Left renal cortex interstitium (tissue), 4 donors: ENCODE results near the gene KRT82. TPM values are rescaled to one million over a fixed set of nuclear protein-coding genes. Genes with fewer than 3 reads are reported as not detected.

Experiments used
- DNase-seq, 4 donors: peaks; one replicate each; pipeline ENCODE4 v3.0.0-alpha.2; 2013; ENCODE audit warnings: low read depth in 4 of 4, low spot score in 2 of 4, missing footprints in 1 of 4
- polyA plus RNA-seq, 4 donors: library from polyadenylated mRNA; unstranded; fragments of 120-200 nt; gene quantifications; one replicate each; pipeline ENCODE4 v1.2.1, GENCODE V29; 2013; ENCODE audit not compliant: insufficient read length in 4 of 4

The KRT82 gene
- polyA plus RNA-seq, 4 donors = not detected

- DNase-seq = no peak
These were observed 42.1 kb downstream of the KRT82 start for GRCh38 chr12:52364061-52364460.

GRCh38 chr12:52363111-52363679 lies 42.9 kb downstream of the KRT82 start:
- DNase-seq = no peak

DNA sequence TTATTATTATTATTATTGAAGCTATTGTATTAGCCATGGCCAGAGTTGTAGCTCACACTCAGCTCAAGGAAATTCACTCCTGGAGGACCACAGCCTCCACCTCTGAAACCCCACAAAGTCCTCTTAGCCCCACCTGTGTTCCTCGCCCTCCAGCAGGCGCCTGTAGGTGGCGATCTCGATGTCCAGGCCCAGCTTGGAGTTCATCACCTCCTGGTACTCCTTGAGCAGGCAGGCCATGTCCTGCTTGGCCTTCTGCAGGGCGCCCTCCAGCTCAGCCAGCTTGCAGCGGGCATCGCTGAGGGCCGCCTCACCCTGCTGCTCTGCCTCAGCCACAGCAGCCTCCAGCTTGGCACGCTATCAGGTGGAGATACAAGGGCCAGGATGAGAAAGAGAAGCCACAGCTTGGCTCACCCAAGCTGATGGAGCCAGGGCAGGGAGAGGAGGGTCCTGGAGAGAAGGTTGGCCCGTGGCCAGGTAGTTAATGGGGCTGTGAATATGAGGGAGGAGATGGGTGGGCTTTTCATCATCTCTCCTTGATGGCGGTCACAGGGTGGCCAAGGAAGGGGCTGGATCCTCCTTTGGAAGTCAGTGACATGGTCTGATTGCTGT lies 43.9 kb downstream of the KRT82 start:
- DNase-seq = peak in 1 of 4 donors; percentile 2

- DNase-seq = no peak
These were observed 44.6 kb downstream of the KRT82 start for GRCh38 chr12:52361553-52361952.

GRCh38 chr12:52360663-52361271 lies 45.4 kb downstream of the KRT82 start:
- DNase-seq = no peak

GRCh38 chr12:52360106-52360662 lies 46.0 kb downstream of the KRT82 start:
- no peak for DNase-seq

GRCh38 chr12:52359621-52360061 lies 46.5 kb downstream of the KRT82 start:
- no peak for DNase-seq

GRCh38 chr12:52358575-52359350 lies 47.4 kb downstream of the KRT82 start:
- no peak for DNase-seq

- no peak for DNase-seq
These were observed 49.2 kb downstream of the KRT82 start for GRCh38 chr12:52356762-52357580.

GRCh38 chr12:52356031-52356761 lies 49.9 kb downstream of the KRT82 start:
- no peak for DNase-seq

GRCh38 chr12:52355176-52355575 lies 51.0 kb downstream of the KRT82 start:
- no peak for DNase-seq

GRCh38 chr12:52354200-52354599 lies 51.9 kb downstream of the KRT82 start:
- no peak for DNase-seq

DNA sequence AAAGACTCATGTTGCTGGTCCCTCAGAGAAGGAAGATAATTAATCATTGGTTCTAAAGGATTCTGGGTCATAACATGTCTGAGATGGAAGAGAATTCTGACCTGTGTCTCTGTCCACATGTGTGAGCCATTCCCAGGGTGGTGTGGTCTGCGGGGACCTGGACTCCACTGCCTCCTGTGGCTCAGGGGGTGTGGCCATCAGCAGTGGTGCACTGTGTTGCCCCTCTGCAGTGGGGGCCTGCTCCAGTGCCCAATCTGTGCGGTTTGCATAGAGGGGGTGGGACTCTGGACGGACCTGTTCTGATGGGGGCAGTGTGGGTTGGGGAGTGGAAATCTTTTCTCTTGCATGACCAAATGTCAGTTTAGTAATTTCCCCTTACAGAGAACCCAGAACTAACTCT lies 52.4 kb downstream of the KRT82 start:
- DNase-seq = no peak

- no peak for DNase-seq
These were observed 53.2 kb downstream of the KRT82 start for GRCh38 chr12:52352951-52353350.

DNA sequence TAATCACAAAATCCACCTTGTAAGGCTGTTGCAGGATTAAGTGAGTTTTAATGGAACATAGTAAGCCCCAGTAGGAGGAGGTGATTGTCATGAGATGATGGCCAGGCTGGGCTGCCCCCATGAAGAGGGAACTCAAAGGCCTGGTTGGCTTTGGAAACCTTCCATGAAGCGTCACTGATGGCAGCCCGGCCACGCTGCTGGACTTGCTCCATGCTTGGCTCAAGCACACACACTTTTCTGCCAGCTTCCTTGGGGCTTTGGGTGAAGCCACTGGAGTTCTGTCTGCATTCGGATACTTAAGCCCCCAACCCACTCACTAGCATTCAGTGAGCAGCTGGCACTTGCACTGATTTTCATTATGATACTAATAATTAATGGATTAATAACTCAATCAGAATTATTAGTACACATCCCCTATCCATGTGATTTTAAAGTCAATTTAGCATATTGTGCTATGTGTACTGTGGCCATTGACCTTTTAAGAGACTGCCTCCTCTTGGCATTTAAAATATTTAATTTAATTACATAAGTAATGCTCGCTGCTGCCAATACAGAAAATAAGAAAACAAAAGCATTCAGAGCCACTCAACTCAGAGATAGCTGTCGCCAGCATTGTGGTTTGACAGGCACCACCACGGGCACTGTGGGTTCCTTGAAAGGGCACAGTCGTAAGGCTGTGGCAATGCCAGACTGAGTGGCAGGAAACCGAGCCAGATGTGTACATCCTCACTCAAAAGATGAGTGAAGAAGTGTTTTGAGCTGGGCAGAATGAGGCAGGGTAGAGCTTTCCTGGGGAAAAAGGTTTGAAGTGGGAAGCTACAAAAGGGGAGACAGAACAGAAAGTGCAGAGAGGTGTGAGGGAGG lies 54.7 kb downstream of the KRT82 start:
- no peak for DNase-seq

DNA sequence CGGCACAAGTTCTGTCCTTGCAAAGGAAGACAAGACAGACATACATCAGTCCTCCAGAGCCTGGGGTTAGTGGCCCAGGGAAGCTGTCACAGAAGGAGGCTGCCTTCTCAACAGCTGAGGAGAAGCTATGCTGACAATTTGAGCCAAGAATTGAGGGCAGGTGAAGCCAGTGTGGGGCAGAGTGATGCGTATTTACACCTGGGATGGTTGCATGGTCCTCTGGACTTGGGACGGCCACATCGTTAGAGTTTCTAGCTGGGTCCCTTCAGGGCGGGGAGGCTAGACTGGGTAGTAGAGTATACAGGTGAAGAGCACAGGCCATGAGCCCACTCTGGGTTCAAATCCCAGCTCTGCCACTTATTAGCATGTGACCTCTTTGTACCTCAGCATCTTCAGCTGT lies 55.3 kb downstream of the KRT82 start:
- DNase-seq = no peak

DNA sequence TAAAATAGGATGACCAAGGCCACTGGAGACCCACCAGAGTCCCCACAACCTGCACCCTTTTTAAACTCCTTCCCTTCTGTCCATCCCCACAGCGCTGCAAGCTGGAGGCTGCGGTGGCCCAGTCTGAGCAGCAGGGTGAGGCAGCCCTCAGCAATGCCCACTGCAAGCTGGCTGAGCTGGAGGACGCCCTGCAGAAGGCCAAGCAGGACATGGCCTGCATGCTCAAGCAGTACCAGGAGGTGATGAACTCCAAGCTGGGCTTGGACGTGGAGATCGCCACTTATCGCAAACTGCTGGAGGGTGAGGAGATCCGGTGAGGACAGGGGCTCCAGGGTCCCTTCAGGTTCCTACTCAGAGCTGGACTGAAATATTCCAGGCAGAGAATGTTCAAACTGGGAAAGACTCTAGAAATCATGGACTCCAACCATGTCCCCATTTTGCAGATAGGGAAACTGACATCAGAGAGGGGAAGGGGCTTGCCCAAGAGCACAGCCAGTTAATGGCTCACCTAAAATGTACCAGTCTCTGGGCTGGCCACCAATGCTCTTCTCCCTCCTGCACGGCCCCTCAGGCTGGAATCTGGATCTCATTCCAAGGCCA lies 56.0 kb downstream of the KRT82 start:
- DNase-seq = no peak

- DNase-seq = no peak
These were observed 56.9 kb downstream of the KRT82 start for GRCh38 chr12:52349196-52349595.
